H9 (cell line): ENCODE measurements around the gene FARS2. TPM values are rescaled to one million over a fixed set of nuclear protein-coding genes. Genes with fewer than 3 reads are reported as not detected.

ENCODE experiments used
- DNase-seq: peaks from one replicate; pipeline ENCODE4 v3.0.0-alpha.2; 2017
- H2AFZ ChIP-seq: one replicate; pipeline ENCODE4 v1.6.1; 2013; ENCODE audit warnings: mild to moderate bottlenecking, low read length, control low read depth, moderate library complexity
- H2AK5ac ChIP-seq: 2 replicates; pipeline ENCODE4 v1.6.1; 2013; ENCODE audit warnings: low read length, control low read depth, mixed read lengths; ENCODE audit not compliant: insufficient read length
- H2BK120ac ChIP-seq: one replicate; pipeline ENCODE4 v1.6.1; 2013; ENCODE audit warnings: low read depth, mild to moderate bottlenecking, low read length, control low read depth, inconsistent platforms; ENCODE audit not compliant: poor library complexity, severe bottlenecking
- H2BK12ac ChIP-seq: 2 replicates; pipeline ENCODE4 v1.6.1; 2013; ENCODE audit warnings: low read length, control low read depth, mixed read lengths, low read depth; ENCODE audit not compliant: insufficient read length
- H2BK15ac ChIP-seq: 2 replicates; pipeline ENCODE4 v1.6.1; 2013; ENCODE audit warnings: low read depth, low read length, control low read depth
- H2BK20ac ChIP-seq: one replicate; pipeline ENCODE4 v1.6.1; 2013; ENCODE audit warnings: low read depth, mild to moderate bottlenecking, low read length, control low read depth, inconsistent platforms; ENCODE audit not compliant: poor library complexity, severe bottlenecking
- H2BK5ac ChIP-seq: 2 replicates; pipeline ENCODE4 v1.6.1; 2013; ENCODE audit warnings: low read length, control low read depth, mixed read lengths; ENCODE audit not compliant: insufficient read length
- H3K14ac ChIP-seq: 2 replicates; pipeline ENCODE4 v1.6.1; 2013; ENCODE audit warnings: low read length, control low read depth; ENCODE audit not compliant: insufficient read depth
- H3K18ac ChIP-seq: 2 replicates; pipeline ENCODE4 v1.6.1; 2013; ENCODE audit warnings: low read depth, mild to moderate bottlenecking, mixed read lengths, low read length, control low read depth; ENCODE audit not compliant: insufficient read length
- H3K23ac ChIP-seq: 2 replicates; pipeline ENCODE4 v1.6.1; 2013; ENCODE audit warnings: low read length, control low read depth, mixed read lengths, low read depth; ENCODE audit not compliant: insufficient read length
- H3K23me2 ChIP-seq: 2 replicates; pipeline ENCODE4 v1.6.1; 2013; ENCODE audit warnings: low read depth, mild to moderate bottlenecking, mixed read lengths, low read length, control low read depth; ENCODE audit not compliant: insufficient read length, poor library complexity, severe bottlenecking
- H3K27ac ChIP-seq: 2 replicates; pipeline ENCODE4 v1.5.1; 2013; ENCODE audit warnings: low read length, control low read depth, mixed read lengths, low read depth; ENCODE audit not compliant: insufficient read length
- H3K27me3 ChIP-seq: 2 replicates; pipeline ENCODE4 v1.6.1; 2013; ENCODE audit warnings: low read length, control low read depth, inconsistent platforms; ENCODE audit not compliant: insufficient read depth
- H3K4ac ChIP-seq: 2 replicates; pipeline ENCODE4 v1.6.1; 2013; ENCODE audit warnings: low read depth, mild to moderate bottlenecking, control low read depth, inconsistent platforms, low read length, moderate library complexity
- H3K4me1 ChIP-seq: 2 replicates; pipeline ENCODE4 v1.6.1; 2013; ENCODE audit warnings: low read length, control low read depth, inconsistent platforms; ENCODE audit not compliant: insufficient read depth
- H3K4me2 ChIP-seq: 2 replicates; pipeline ENCODE4 v1.6.1; 2013; ENCODE audit warnings: low read length, control low read depth, mixed read lengths; ENCODE audit not compliant: insufficient read length, insufficient read depth
- H3K56ac ChIP-seq: 2 replicates; pipeline ENCODE4 v1.6.1; 2013; ENCODE audit warnings: low read depth, mild to moderate bottlenecking, mixed read lengths, low read length, control low read depth; ENCODE audit not compliant: insufficient read length
- H3K79me1 ChIP-seq: 2 replicates; pipeline ENCODE4 v1.6.1; 2013; ENCODE audit warnings: low read depth, mild to moderate bottlenecking, moderate library complexity, low read length, control low read depth, inconsistent platforms; ENCODE audit not compliant: insufficient read depth, poor library complexity, severe bottlenecking
- H3K79me2 ChIP-seq: 2 replicates; pipeline ENCODE4 v1.6.1; 2013; ENCODE audit warnings: low read length, control low read depth, inconsistent platforms; ENCODE audit not compliant: insufficient read depth
- H3K9ac ChIP-seq: 2 replicates; pipeline ENCODE4 v1.6.1; 2013; ENCODE audit warnings: low read length, control low read depth, mixed read lengths; ENCODE audit not compliant: insufficient read length; ENCODE audit errors: extremely low read depth
- H3K9me3 ChIP-seq: one replicate; pipeline ENCODE4 v1.6.1; 2013; ENCODE audit warnings: low read depth, low read length, inconsistent platforms; ENCODE audit not compliant: control insufficient read depth
- H3T11ph ChIP-seq: one replicate; pipeline ENCODE4 v1.6.1; 2013; ENCODE audit warnings: mild to moderate bottlenecking, low read length, control low read depth, inconsistent platforms
- H4K20me1 ChIP-seq: one replicate; pipeline ENCODE4 v1.6.1; 2013; ENCODE audit not compliant: control insufficient read depth, insufficient read length, insufficient read depth
- H4K5ac ChIP-seq: 2 replicates; pipeline ENCODE4 v1.6.1; 2013; ENCODE audit warnings: low read depth, mild to moderate bottlenecking, mixed read lengths, low read length, control low read depth; ENCODE audit not compliant: insufficient read length
- H4K8ac ChIP-seq: replicated peaks from 2 replicates; pipeline ENCODE4 v1.6.1; 2013; ENCODE audit warnings: low read length, control low read depth, mixed read lengths, low read depth; ENCODE audit not compliant: insufficient read length
- H4K91ac ChIP-seq: 2 replicates; pipeline ENCODE4 v1.6.1; 2013; ENCODE audit warnings: low read depth, mild to moderate bottlenecking, moderate library complexity, mixed read lengths, low read length, control low read depth; ENCODE audit not compliant: insufficient read length
- H3K27ac Mint-ChIP-seq, 3 experiments: 2 replicates in 2 of 3; 3 replicates in 1 of 3; pipeline ENCODE4 v1.8.0; 2020 to 2021; ENCODE audit warnings: mixed read lengths in 3 of 3, mild to moderate bottlenecking in 1 of 3, moderate library complexity in 1 of 3
- H3K27me3 Mint-ChIP-seq: 2 replicates; pipeline ENCODE4 v1.8.0; 2021; ENCODE audit warnings: low read depth, mild to moderate bottlenecking, moderate library complexity, mixed read lengths
- H3K36me3 Mint-ChIP-seq, 3 experiments: 2 replicates in 2 of 3; 3 replicates in 1 of 3; pipeline ENCODE4 v1.8.0; 2020 to 2021; ENCODE audit warnings: low read depth in 3 of 3, mixed read lengths in 3 of 3; ENCODE audit not compliant: insufficient read depth in 1 of 3
- H3K4me1 Mint-ChIP-seq, 2 experiments: 2 replicates each; pipeline ENCODE4 v1.8.0; 2020; ENCODE audit warnings: mixed read lengths in 2 of 2
- H3K4me3 Mint-ChIP-seq, 2 experiments: 2 replicates in 1 of 2; 3 replicates in 1 of 2; pipeline ENCODE4 v1.8.0; 2020 to 2021; ENCODE audit warnings: mild to moderate bottlenecking in 2 of 2, mixed read lengths in 2 of 2, moderate library complexity in 1 of 2
- H3K9me3 Mint-ChIP-seq, 2 experiments: 2 replicates in 1 of 2; 3 replicates in 1 of 2; pipeline ENCODE4 v1.8.0; 2020; ENCODE audit warnings: mild to moderate bottlenecking in 2 of 2, mixed read lengths in 2 of 2, moderate library complexity in 1 of 2
- CTCF ChIP-seq: fragments of 200-600 bp; sonication (generic); conservative IDR thresholded peaks from 3 replicates; pipeline ENCODE4 v1.8.0; 2021; ENCODE audit warnings: antibody characterized with exemption, mild to moderate bottlenecking
- WGBS: extraction: QIAGEN DNeasy Blood & Tissue Kit; methylation state at CpG from one replicate; pipeline ENCODE4 v1.1.7; 2013; ENCODE audit warnings: missing lambda C conversion rate, low lambda C conversion rate, mixed read lengths; ENCODE audit not compliant: insufficient read length; ENCODE audit errors: extremely low coverage; 5-methylcytosine and 5-hydroxymethylcytosine counted together
- total RNA-seq: library from RNA; stranded (reverse); gene quantifications from 2 replicates; pipeline ENCODE4 v1.2.1, GENCODE V29; 2021

FARS2 gene
- total RNA-seq, 1 experiment from 2014 or later = 8.5 TPM

- no peak overlapping the region for H3K4me2 ChIP-seq
- no peak for DNase-seq
- WGBS = no CpG with 5 or more reads among the region's 6 CpGs
- H2AFZ ChIP-seq = no peak overlapping the region
- Mint-ChIP-seq H3K4me1 (peaks cover 4 to 5% of the 10 kb centered on the region in 2 experiments), H3K9me3 (no peaks in the 10 kb centered on the region), H3K27me3 (no peaks in the 10 kb centered on the region), H3K27ac (no peak overlapping the region), H3K36me3 (no peaks in the 10 kb centered on the region; a peak in 1 of 7 replicates), H3K4me3 (no peak overlapping the region)
- no peak overlapping the region for H2AK5ac ChIP-seq
- H4K5ac ChIP-seq = no peak overlapping the region
- H3K27me3 ChIP-seq = no peaks in the 10 kb centered on the region
- H2BK5ac ChIP-seq = no peak overlapping the region
- H4K8ac ChIP-seq = no peak overlapping the region
- H3K23me2 ChIP-seq = no peaks in the 10 kb centered on the region
- TF ChIP-seq CTCF = no peak
- H3K4me1 ChIP-seq = no peaks in the 10 kb centered on the region
- no peak overlapping the region for H3K23ac ChIP-seq
- H3K14ac ChIP-seq = no peak overlapping the region
- no peak overlapping the region for H3K56ac ChIP-seq
- no peak overlapping the region for H2BK120ac ChIP-seq
- H3K4ac ChIP-seq = no peak overlapping the region
- H3T11ph ChIP-seq = no peak overlapping the region
- H3K18ac ChIP-seq = no peak overlapping the region
- no peaks in the 10 kb centered on the region for H3K79me2 ChIP-seq
- H2BK15ac ChIP-seq = no peak overlapping the region
- no peak overlapping the region for H3K9ac ChIP-seq
- H2BK12ac ChIP-seq = no peak overlapping the region
- no peak overlapping the region for H2BK20ac ChIP-seq
- H3K79me1 ChIP-seq = no peaks in the 10 kb centered on the region
- H4K20me1 ChIP-seq = no peaks in the 10 kb centered on the region
- no peak overlapping the region for H3K27ac ChIP-seq
- H4K91ac ChIP-seq = no peak overlapping the region
- no peaks in the 10 kb centered on the region for H3K9me3 ChIP-seq
Observed at GRCh38 chr6:5516036-5516435, 254.7 kb downstream of the FARS2 start.
